ENCODE measurements around the gene CFHR4. TPM values are rescaled to one million over a fixed set of nuclear protein-coding genes. Genes with fewer than 3 reads are reported as not detected.
A peak's percentile ranks its signal among the peaks of the same experiment; 100 is the strongest.
"Not testable (repeated sequence)": the region's sequence is repeated elsewhere in the genome, so short reads cannot be mapped to it uniquely, and the experiment has no call there.

The CFHR4 gene
- total RNA-seq, 1 donor from 2014 or later = not detected

DNA sequence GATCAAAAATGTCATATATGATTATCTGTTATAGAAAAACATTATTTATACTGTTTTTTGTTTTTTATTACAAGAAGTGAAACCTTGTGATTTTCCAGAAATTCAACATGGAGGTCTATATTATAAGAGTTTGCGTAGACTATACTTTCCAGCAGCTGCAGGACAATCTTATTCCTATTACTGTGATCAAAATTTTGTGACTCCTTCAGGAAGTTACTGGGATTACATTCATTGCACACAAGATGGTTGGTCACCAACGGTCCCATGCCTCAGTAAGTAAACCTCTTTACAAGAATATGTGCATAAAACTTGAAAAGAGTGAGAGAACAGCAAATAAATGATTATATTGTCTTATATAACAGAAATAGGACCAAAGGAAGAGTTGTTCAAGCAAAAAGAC lies 14.5 kb downstream of the CFHR4 start:
- Mint-ChIP-seq H3K9me3 (ENCODE audit: low read depth) (no peaks in the 10 kb centered on the region), H3K27ac (no peak overlapping the region), H3K36me3 (ENCODE audit: insufficient read depth) (no peaks in the 10 kb centered on the region), H3K4me3 (ENCODE audit: low read depth) (no peak overlapping the region), H3K4me1 (ENCODE audit: low read depth) (no peaks in the 10 kb centered on the region), H3K27me3 (no peaks in the 10 kb centered on the region)
- DNase-seq (ENCODE audit: low spot score, unreplicated experiment) = no peak
- TF ChIP-seq, protein P1, sequence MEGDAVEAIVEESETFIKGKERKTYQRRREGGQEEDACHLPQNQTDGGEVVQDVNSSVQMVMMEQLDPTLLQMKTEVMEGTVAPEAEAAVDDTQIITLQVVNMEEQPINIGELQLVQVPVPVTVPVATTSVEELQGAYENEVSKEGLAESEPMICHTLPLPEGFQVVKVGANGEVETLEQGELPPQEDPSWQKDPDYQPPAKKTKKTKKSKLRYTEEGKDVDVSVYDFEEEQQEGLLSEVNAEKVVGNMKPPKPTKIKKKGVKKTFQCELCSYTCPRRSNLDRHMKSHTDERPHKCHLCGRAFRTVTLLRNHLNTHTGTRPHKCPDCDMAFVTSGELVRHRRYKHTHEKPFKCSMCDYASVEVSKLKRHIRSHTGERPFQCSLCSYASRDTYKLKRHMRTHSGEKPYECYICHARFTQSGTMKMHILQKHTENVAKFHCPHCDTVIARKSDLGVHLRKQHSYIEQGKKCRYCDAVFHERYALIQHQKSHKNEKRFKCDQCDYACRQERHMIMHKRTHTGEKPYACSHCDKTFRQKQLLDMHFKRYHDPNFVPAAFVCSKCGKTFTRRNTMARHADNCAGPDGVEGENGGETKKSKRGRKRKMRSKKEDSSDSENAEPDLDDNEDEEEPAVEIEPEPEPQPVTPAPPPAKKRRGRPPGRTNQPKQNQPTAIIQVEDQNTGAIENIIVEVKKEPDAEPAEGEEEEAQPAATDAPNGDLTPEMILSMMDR (IDR thresholded peaks at IDR 0.05; ENCODE audit: unreplicated experiment) = peak; percentile 16

DNA sequence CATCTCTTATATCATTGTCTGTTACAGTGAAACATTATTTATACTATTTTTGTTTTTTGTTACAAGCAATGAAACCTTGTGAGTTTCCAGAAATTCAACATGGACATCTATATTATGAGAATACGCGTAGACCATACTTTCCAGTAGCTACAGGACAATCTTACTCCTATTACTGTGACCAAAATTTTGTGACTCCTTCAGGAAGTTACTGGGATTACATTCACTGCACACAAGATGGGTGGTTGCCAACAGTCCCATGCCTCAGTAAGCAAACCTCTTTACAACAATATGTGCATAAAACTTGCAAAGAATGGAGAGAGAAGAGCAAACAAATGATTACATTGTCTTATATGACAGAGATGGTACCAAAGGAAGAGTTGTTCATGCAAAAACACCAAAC lies 22.4 kb downstream of the CFHR4 start:
- H3K4me3 Mint-ChIP-seq (ENCODE audit: low read depth) = no peak overlapping the region
- no peak for DNase-seq (ENCODE audit: low spot score, unreplicated experiment)
- no peaks in the 10 kb centered on the region for H3K9me3 Mint-ChIP-seq (ENCODE audit: low read depth)
- no peaks in the 10 kb centered on the region for H3K36me3 Mint-ChIP-seq (ENCODE audit: insufficient read depth)
- TF ChIP-seq, protein P1 (IDR thresholded peaks at IDR 0.05; ENCODE audit: unreplicated experiment) = peak; percentile 24
- no peak overlapping the region for H3K27ac Mint-ChIP-seq
- H3K27me3 Mint-ChIP-seq = no peaks in the 10 kb centered on the region
- no peaks in the 10 kb centered on the region for H3K4me1 Mint-ChIP-seq (ENCODE audit: low read depth)

DNA sequence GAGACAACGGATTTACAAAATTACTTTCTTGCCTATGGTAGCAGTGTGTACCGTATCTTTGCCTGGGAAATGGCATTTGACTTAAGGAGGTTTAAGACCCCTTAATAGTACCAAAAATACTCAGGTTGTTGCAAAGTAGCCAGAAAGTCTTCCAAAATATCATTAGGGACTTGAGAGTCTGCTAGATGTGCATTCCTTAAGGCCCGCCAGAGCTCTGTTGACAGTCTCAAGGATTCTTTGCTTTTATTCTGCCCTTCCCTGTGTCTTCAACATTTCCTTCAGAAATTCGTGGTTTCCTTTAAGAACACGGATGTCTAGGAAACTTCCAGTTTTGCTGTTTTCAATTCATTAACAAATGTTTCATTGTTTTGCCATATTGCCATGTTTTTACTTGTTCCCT lies 24.4 kb downstream of the CFHR4 start:
- H3K27ac Mint-ChIP-seq; H3K4me1 Mint-ChIP-seq (ENCODE audit: low read depth); DNase-seq (ENCODE audit: low spot score, unreplicated experiment); H3K36me3 Mint-ChIP-seq (ENCODE audit: insufficient read depth); H3K9me3 Mint-ChIP-seq (ENCODE audit: low read depth); H3K4me3 Mint-ChIP-seq (ENCODE audit: low read depth); H3K27me3 Mint-ChIP-seq: not testable (repeated sequence)

DNA sequence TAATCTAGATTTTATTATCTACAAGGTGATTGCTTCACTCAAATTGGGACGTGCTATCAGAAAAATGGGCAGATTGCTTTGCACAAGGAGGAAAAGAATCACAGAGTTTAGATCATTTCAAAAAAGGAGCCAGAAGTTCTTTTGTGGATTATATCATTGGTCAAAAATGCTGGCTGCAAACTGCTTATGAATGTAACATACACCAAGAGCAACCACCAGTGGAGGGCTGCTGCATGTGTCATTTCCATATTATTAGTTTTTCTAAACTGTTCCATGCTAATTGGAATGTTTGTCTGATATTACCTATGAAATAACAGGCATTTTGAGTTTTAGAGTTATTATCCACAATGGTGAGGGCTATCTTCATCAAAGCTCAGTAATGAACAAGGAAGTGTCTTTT lies 39.0 kb downstream of the CFHR4 start:
- H3K36me3 Mint-ChIP-seq (ENCODE audit: insufficient read depth); DNase-seq (ENCODE audit: low spot score, unreplicated experiment); H3K27me3 Mint-ChIP-seq; H3K4me3 Mint-ChIP-seq (ENCODE audit: low read depth); H3K27ac Mint-ChIP-seq; H3K9me3 Mint-ChIP-seq (ENCODE audit: low read depth); H3K4me1 Mint-ChIP-seq (ENCODE audit: low read depth): not testable (repeated sequence)

DNA sequence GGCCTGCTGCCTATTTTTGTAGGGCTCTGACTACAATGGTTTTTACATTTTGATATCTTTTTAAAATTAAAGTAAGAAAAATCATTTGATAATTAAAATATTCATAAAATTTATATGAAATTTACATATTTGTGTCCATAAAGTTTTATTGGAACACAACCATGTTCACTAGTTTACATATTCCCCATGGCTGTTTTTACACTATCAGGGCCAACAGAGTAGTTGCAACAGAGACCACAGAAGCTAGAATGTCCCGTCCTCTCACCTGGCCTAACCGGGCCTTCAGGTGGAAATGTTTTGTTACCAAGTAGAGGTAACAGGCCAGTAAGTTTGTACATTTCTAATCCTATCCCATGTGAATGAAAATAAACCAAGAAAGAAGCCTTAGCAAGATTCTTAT lies 45.0 kb downstream of the CFHR4 start:
- not testable (repeated sequence) for H3K9me3 Mint-ChIP-seq (ENCODE audit: low read depth); H3K4me1 Mint-ChIP-seq (ENCODE audit: low read depth); DNase-seq (ENCODE audit: low spot score, unreplicated experiment); H3K36me3 Mint-ChIP-seq (ENCODE audit: insufficient read depth); H3K27ac Mint-ChIP-seq; H3K4me3 Mint-ChIP-seq (ENCODE audit: low read depth); H3K27me3 Mint-ChIP-seq

DNA sequence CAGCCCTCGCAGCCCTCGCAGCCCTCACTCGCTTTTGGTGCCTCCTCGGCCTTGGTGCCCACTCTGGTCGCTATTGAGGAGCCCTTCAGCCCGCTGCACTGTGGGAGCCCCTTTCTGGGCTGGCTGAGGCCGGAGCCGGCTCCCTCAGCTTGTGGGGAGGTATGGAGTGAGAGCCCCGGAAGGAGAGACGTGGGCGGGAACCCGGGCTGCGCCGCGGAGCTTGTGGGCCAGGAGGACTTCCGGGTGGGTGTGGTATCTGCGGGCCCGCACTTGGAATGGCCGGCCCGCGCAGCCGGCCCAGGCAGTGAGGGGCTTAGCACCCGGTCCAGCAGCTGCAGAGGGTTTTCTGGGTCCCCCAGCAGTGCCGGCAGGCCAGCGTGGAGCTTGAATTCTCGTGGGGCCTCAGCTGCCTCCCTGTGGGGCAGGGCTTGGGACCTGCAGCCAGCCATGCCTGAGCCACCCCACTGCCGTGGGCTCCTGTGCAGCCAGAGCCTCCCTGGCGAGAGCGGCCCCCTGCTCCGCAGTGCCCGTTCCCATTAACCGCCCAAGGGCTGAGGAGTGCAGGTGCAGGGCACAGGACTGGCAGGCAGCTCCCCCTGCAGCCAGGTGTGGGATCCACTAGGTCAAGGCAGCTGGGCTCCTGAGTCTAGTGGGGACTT lies 45.8 kb downstream of the CFHR4 start:
- peaks cover 6% of the 10 kb centered on the region for H3K9me3 Mint-ChIP-seq (ENCODE audit: low read depth)
- no peak overlapping the region for H3K4me3 Mint-ChIP-seq (ENCODE audit: low read depth)
- no peaks in the 10 kb centered on the region for H3K36me3 Mint-ChIP-seq (ENCODE audit: insufficient read depth)
- no peak for DNase-seq (ENCODE audit: low spot score, unreplicated experiment)
- TF ChIP-seq, protein P1 (IDR thresholded peaks at IDR 0.05; ENCODE audit: unreplicated experiment) = no peak
- no peaks in the 10 kb centered on the region for H3K27me3 Mint-ChIP-seq
- no peak overlapping the region for H3K27ac Mint-ChIP-seq
- no peaks in the 10 kb centered on the region for H3K4me1 Mint-ChIP-seq (ENCODE audit: low read depth)

DNA sequence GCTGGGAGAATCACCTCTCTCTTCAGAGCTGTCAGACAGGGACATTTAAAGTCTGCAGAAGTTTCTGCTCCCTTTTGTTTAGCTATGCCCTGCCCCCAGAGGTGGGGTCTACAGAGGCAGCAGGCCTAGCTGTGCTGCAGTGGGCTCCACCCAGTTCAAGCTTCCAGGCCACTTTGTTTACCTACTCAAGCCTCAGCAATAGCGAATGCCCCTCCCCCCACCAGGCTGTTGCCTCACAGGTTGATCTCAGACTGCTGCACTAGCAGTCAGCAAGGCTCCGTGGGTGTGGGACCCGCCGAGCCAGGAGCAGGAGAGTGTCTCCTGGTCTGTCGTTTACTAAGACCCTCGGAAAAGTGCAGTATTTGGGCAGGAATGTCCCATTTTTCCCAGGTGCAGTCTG lies 53.6 kb downstream of the CFHR4 start:
- not testable (repeated sequence) for DNase-seq (ENCODE audit: low spot score, unreplicated experiment); H3K27ac Mint-ChIP-seq; H3K4me3 Mint-ChIP-seq (ENCODE audit: low read depth); H3K27me3 Mint-ChIP-seq; H3K4me1 Mint-ChIP-seq (ENCODE audit: low read depth); H3K36me3 Mint-ChIP-seq (ENCODE audit: insufficient read depth)
- peaks cover 29% of the 10 kb centered on the region for H3K9me3 Mint-ChIP-seq (ENCODE audit: low read depth)

DNA sequence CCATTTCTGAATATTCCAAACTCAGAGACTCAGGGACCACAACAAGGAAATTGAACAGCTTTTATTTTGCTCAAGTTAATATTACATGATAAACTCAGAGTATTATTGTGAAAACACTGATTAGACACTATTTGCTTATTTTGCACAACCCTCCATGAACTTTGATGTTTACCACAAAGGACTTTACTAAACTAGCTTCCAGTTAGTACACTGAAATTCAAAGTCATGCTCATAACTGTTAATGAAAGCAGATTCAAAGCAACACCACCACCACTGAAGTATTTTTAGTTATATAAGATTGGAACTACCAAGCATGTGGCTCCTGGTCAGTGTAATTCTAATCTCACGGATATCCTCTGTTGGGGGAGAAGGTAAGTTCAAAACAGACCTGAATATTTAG lies 55.7 kb downstream of the CFHR4 start, which contains the start of gene CFHR2:
Gene CFHR2 (plus strand): TSS at position 171 of the 400 bp plus-strand sequence. CDS start 143 bp downstream, at position 314.
- not testable (repeated sequence) for H3K36me3 Mint-ChIP-seq (ENCODE audit: insufficient read depth); DNase-seq (ENCODE audit: low spot score, unreplicated experiment); H3K27ac Mint-ChIP-seq; H3K4me1 Mint-ChIP-seq (ENCODE audit: low read depth); H3K27me3 Mint-ChIP-seq; H3K4me3 Mint-ChIP-seq (ENCODE audit: low read depth)
- peaks cover 23% of the 10 kb centered on the region for H3K9me3 Mint-ChIP-seq (ENCODE audit: low read depth)

Measured in progenitor cell of endocrine pancreas (in vitro differentiated cells).